RWPE2 (cell line): Measurements from ENCODE around the gene SAP30.

Source experiments
- ATAC-seq: fragments of 200-7000 bp; cut with Tn5 transposase; 3 replicates; pipeline ENCODE4 v1.9.1; 2021; ENCODE audit warnings: low read depth
- DNase-seq: peaks from one replicate; pipeline ENCODE4 v3.0.0-alpha.2; 2020; ENCODE audit warnings: low spot score
- H3K27ac ChIP-seq: fragments of 450-650 bp; 2 replicates; pipeline ENCODE4 v1.5.1; 2017; ENCODE audit warnings: mild to moderate bottlenecking; ENCODE audit not compliant: poor library complexity, severe bottlenecking
- H3K27me3 ChIP-seq: fragments of 250-450 bp; sonication (Bioruptor Pico); 2 replicates; pipeline ENCODE4 v1.5.1; 2021; ENCODE audit warnings: mild to moderate bottlenecking, moderate library complexity; ENCODE audit not compliant: insufficient read depth, poor library complexity, severe bottlenecking
- H3K36me3 ChIP-seq: fragments of 250-450 bp; sonication (Bioruptor Pico); 2 replicates; pipeline ENCODE4 v1.5.1; 2020; ENCODE audit warnings: low read depth, mild to moderate bottlenecking, moderate library complexity
- H3K4me1 ChIP-seq: fragments of 250-450 bp; sonication (Bioruptor Pico); 2 replicates; pipeline ENCODE4 v1.5.1; 2021; ENCODE audit warnings: mild to moderate bottlenecking, moderate library complexity; ENCODE audit not compliant: insufficient read depth, poor library complexity, severe bottlenecking
- H3K4me3 ChIP-seq: fragments of 250-450 bp; sonication (Bioruptor Pico); 2 replicates; pipeline ENCODE4 v1.5.1; 2021; ENCODE audit warnings: mild to moderate bottlenecking, moderate library complexity; ENCODE audit not compliant: severe bottlenecking
- H3K9me3 ChIP-seq: fragments of 250-450 bp; sonication (Bioruptor Pico); 2 replicates; pipeline ENCODE4 v1.5.1; 2021; ENCODE audit warnings: mild to moderate bottlenecking, moderate library complexity; ENCODE audit not compliant: severe bottlenecking
- TF ChIP-seq, protein P1 (sequence below): fragments of 450-650 bp; IDR thresholded peaks from one replicate; pipeline ENCODE4 v1.5.1; 2017; ENCODE audit warnings: mild to moderate bottlenecking, moderate library complexity; ENCODE audit not compliant: poor library complexity, severe bottlenecking

Gene SAP30

GRCh38 chr4:173411106-173411693 is 40.4 kb downstream of the SAP30 start:
- no peaks in the 10 kb centered on the region for H3K9me3 ChIP-seq
- H3K36me3 ChIP-seq, result no peaks in the 10 kb centered on the region
- H3K27ac ChIP-seq, result no peak overlapping the region
- peaks cover 8% of the 10 kb centered on the region for H3K4me1 ChIP-seq
- no peak overlapping the region for H3K4me3 ChIP-seq
- TF ChIP-seq, protein P1, sequence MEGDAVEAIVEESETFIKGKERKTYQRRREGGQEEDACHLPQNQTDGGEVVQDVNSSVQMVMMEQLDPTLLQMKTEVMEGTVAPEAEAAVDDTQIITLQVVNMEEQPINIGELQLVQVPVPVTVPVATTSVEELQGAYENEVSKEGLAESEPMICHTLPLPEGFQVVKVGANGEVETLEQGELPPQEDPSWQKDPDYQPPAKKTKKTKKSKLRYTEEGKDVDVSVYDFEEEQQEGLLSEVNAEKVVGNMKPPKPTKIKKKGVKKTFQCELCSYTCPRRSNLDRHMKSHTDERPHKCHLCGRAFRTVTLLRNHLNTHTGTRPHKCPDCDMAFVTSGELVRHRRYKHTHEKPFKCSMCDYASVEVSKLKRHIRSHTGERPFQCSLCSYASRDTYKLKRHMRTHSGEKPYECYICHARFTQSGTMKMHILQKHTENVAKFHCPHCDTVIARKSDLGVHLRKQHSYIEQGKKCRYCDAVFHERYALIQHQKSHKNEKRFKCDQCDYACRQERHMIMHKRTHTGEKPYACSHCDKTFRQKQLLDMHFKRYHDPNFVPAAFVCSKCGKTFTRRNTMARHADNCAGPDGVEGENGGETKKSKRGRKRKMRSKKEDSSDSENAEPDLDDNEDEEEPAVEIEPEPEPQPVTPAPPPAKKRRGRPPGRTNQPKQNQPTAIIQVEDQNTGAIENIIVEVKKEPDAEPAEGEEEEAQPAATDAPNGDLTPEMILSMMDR, result no peak
- no peak for DNase-seq
- no peak for ATAC-seq
- no peaks in the 10 kb centered on the region for H3K27me3 ChIP-seq

DNA sequence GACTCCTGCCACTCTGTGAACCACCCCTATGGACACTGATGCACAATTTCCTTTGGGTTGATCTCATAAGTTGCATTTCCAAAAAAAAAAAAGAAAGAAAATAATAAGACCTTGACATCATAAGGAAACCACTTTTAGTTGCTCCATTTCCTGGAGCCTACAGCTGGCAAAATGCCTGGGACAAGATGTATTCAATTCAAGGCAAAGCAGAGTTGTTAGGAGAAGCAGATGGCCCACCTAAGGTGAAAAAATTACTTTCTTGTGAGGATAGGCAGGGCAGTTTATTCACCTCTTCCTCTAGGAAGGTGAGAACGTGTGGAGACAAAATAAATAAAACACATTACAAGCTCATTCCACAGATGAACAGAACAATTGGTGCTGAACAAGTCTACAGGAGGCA is 42.3 kb downstream of the SAP30 start:
- ATAC-seq (no peak), DNase-seq (no peak)
- Histone ChIP-seq H3K9me3 (no peaks in the 10 kb centered on the region), H3K27ac (no peak overlapping the region), H3K4me1 (peaks cover 8% of the 10 kb centered on the region), H3K27me3 (no peaks in the 10 kb centered on the region), H3K36me3 (no peaks in the 10 kb centered on the region), H3K4me3 (no peak overlapping the region)
- TF ChIP-seq, protein P1, result no peak

- H3K36me3 ChIP-seq, result no peaks in the 10 kb centered on the region
- H3K27me3 ChIP-seq, result no peaks in the 10 kb centered on the region
- H3K4me3 ChIP-seq, result no peak overlapping the region
- ATAC-seq (no peak), DNase-seq (no peak)
- no peak overlapping the region for H3K27ac ChIP-seq
- H3K4me1 ChIP-seq, result peaks cover 8% of the 10 kb centered on the region
- TF ChIP-seq, protein P1, result no peak
- H3K9me3 ChIP-seq, result no peaks in the 10 kb centered on the region
Observed at GRCh38 chr4:173414456-173414855, 43.7 kb downstream of the SAP30 start.

GRCh38 chr4:173415092-173415491 is 44.3 kb downstream of the SAP30 start:
- no peak overlapping the region for H3K27ac ChIP-seq
- H3K4me3 ChIP-seq, result no peak overlapping the region
- ATAC-seq (peak; percentile 78), DNase-seq (no peak)
- H3K27me3 ChIP-seq, result no peaks in the 10 kb centered on the region
- H3K4me1 ChIP-seq, result peaks cover 8% of the 10 kb centered on the region
- no peaks in the 10 kb centered on the region for H3K36me3 ChIP-seq
- H3K9me3 ChIP-seq, result no peaks in the 10 kb centered on the region
- TF ChIP-seq, protein P1, result no peak

DNA sequence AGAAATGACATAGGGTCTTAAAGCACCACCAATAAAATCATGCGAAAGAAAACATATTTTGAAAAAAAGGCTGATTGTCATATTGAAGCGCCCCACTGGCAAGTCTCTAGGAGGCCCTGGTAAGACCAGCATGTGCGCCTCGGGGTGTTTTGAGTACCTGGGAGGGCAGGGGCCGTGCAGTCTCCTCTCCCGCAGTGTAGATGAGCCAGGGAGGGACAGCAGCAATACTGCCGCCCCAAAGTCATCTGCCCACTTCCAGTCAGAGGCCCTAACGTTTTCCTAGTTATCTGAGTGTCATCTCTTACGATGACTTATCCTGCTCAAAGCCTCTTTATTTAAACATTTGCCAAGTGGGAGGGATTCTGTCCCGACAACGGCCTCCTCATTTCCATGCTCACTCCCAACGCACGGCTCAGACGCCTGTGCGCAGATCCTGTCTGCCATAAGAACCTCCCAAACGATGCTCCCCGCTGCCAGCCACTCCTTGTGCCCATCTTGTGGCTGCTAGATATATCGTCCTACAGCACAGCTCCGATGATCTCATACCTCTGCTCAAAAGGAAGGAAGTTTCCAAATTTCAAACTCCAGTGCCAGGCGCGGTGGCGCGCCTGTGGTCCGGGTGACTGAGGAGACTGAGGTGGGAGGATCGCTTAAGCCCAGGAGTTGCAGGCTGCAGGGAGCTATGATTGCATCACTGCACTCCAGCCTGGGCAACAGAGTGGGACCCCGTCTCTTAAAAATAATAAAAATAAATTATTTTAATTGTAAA is 45.3 kb downstream of the SAP30 start:
- Histone ChIP-seq H3K4me3 (no peak overlapping the region), H3K27ac (no peak overlapping the region), H3K9me3 (no peaks in the 10 kb centered on the region), H3K27me3 (no peaks in the 10 kb centered on the region), H3K4me1 (peaks cover 8% of the 10 kb centered on the region), H3K36me3 (no peaks in the 10 kb centered on the region)
- TF ChIP-seq, protein P1, result no peak
- no peak for ATAC-seq
- DNase-seq, result no peak
